Stimulated activated effector memory CD8-positive, alpha-beta T cell treated with anti-CD3 and anti-CD28 coated beads, Interleukin-12 subunit alpha, Interleukin-12 subunit beta, amount 100 ng/mL, for 72 hours (primary cell): ENCODE data around the gene DUSP6.
A peak's percentile ranks its signal among the peaks of the same experiment; 100 is the strongest.

Experiments
- ATAC-seq: fragments of 150-1000 bp; cut with Tn5 transposase; 2 replicates; pipeline ENCODE4 v1.10.0; 2021
- DNase-seq, 2 donors: peaks; one replicate each; pipeline ENCODE4 v3.0.0; 2021 to 2022; ENCODE audit warnings: low spot score in 2 of 2
- H3K27ac Mint-ChIP-seq: one replicate; pipeline ENCODE4 v1.8.0; 2022; ENCODE audit warnings: mild to moderate bottlenecking, mixed read lengths
- H3K36me3 Mint-ChIP-seq: one replicate; pipeline ENCODE4 v1.8.0; 2022; ENCODE audit warnings: mild to moderate bottlenecking, mixed read lengths
- H3K4me1 Mint-ChIP-seq: one replicate; pipeline ENCODE4 v1.8.0; 2022; ENCODE audit warnings: mixed read lengths
- H3K4me3 Mint-ChIP-seq: one replicate; pipeline ENCODE4 v1.8.0; 2022; ENCODE audit warnings: mild to moderate bottlenecking, mixed read lengths
- H3K9me3 Mint-ChIP-seq: one replicate; pipeline ENCODE4 v1.8.0; 2022; ENCODE audit warnings: mixed read lengths

Gene DUSP6

GRCh38 chr12:89309815-89310214 lies 42.5 kb downstream of the DUSP6 start:
- H3K9me3 Mint-ChIP-seq, result no peaks in the 10 kb centered on the region
- H3K27ac Mint-ChIP-seq, result no peak overlapping the region
- ATAC-seq, result peak; percentile 65
- H3K4me1 Mint-ChIP-seq, result peaks cover 33% of the 10 kb centered on the region
- no peaks in the 10 kb centered on the region for H3K36me3 Mint-ChIP-seq
- DNase-seq, result no peak
- no peak overlapping the region for H3K4me3 Mint-ChIP-seq

GRCh38 chr12:89309440-89309802 lies 42.9 kb downstream of the DUSP6 start:
- no peaks in the 10 kb centered on the region for H3K36me3 Mint-ChIP-seq
- DNase-seq (no peak), ATAC-seq (peak; percentile 28)
- H3K4me3 Mint-ChIP-seq, result no peak overlapping the region
- peaks cover 31% of the 10 kb centered on the region for H3K4me1 Mint-ChIP-seq
- no peaks in the 10 kb centered on the region for H3K9me3 Mint-ChIP-seq
- H3K27ac Mint-ChIP-seq, result no peak overlapping the region

GRCh38 chr12:89307474-89308253 lies 44.6 kb downstream of the DUSP6 start:
- DNase-seq (no peak), ATAC-seq (no peak)
- Mint-ChIP-seq H3K9me3 (no peaks in the 10 kb centered on the region), H3K4me1 (peaks cover 25% of the 10 kb centered on the region), H3K27ac (peak overlapping the region; percentile 2), H3K4me3 (no peak overlapping the region), H3K36me3 (no peaks in the 10 kb centered on the region)

- no peak overlapping the region for H3K4me3 Mint-ChIP-seq
- DNase-seq, result no peak
- H3K27ac Mint-ChIP-seq, result no peak overlapping the region
- no peaks in the 10 kb centered on the region for H3K9me3 Mint-ChIP-seq
- peaks cover 25% of the 10 kb centered on the region for H3K4me1 Mint-ChIP-seq
- ATAC-seq, result no peak
- H3K36me3 Mint-ChIP-seq, result no peaks in the 10 kb centered on the region
Observed at GRCh38 chr12:89306827-89307473, 45.4 kb downstream of the DUSP6 start.

DNA sequence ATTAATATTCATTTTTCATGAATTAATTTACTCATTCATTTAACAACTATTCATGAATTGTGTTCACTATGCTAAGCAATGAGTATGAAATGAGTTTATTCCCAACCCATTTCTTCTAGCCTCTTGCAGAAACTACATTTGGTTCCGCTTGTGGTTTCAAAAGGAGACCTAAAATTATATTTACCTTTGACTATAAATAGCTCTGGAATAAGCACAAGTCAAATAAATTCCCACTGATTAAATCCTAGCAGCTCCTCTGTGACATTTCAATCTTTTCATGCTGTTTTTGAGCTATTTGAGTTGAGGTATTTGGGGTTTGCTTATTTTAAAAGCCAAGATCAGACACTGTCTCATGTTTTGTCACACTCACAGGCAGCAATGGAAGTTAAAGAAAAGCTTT lies 46.9 kb downstream of the DUSP6 start:
- no peak for ATAC-seq
- Mint-ChIP-seq H3K27ac (no peak overlapping the region), H3K36me3 (no peaks in the 10 kb centered on the region), H3K9me3 (no peaks in the 10 kb centered on the region), H3K4me3 (no peak overlapping the region), H3K4me1 (peaks cover 25% of the 10 kb centered on the region)
- no peak for DNase-seq

DNA sequence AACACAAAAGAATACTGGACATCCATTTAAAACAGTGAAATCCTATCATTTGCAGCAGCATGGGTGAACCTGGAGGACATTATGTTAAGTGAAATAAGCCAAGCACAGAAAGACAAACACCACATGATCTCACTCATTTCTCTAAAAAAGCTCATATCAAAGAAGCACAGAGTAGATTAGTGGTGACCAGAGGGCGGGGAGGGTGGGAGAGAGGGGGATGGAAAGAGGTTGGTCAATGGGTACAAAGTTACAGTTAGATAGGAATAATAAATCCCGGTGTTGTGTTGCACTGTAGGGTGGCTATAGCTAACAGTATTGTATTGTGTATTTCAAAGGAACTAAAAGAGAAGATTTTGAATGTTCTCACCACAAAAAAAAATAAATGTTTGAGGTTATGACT lies 52.4 kb downstream of the DUSP6 start:
- Mint-ChIP-seq H3K9me3 (peaks cover 2% of the 10 kb centered on the region), H3K36me3 (no peaks in the 10 kb centered on the region), H3K27ac (no peak overlapping the region), H3K4me1 (no peaks in the 10 kb centered on the region), H3K4me3 (no peak overlapping the region)
- ATAC-seq (no peak), DNase-seq (no peak)

DNA sequence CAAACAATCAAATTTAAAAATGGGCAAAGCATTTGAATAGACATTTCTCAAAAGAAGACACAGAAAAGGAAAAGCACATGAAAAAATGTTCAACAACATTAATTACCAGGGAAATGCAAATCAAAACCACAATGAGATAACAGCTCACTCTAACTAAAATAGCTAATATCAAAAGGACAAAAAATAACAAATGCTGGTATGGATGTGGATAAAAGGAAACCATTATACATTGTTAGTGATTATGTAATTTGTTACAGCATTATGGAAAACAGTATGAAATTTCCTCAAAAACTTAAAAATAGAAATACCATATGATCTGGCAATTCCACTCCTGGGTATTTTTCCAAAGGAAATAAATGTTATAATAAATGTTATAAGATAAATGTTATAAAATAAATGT lies 52.9 kb downstream of the DUSP6 start:
- no peak overlapping the region for H3K27ac Mint-ChIP-seq
- no peaks in the 10 kb centered on the region for H3K36me3 Mint-ChIP-seq
- peaks cover 3% of the 10 kb centered on the region for H3K9me3 Mint-ChIP-seq
- no peak overlapping the region for H3K4me3 Mint-ChIP-seq
- DNase-seq (no peak), ATAC-seq (no peak)
- H3K4me1 Mint-ChIP-seq, result no peaks in the 10 kb centered on the region
